ENCODE measurements around the gene FAM131B.

The FAM131B gene
- long read RNA-seq = 0 reads

- H3K4me3 ChIP-seq (replicated peaks; ENCODE audit: insufficient read depth, low read length) = peak within 1 kb of the TSS; percentile 49
- peaks cover 39% of the 10 kb centered on the region for H3K27me3 ChIP-seq (ENCODE audit: insufficient read depth, poor library complexity, severe bottlenecking)
- TF ChIP-seq GABPA (IDR thresholded peaks at IDR 0.05; ENCODE audit: low read depth) = no peak
- no peak for TF ChIP-seq CTCF (IDR thresholded peaks at IDR 0.05; ENCODE audit: insufficient read depth, low read length)
- no peak for TF ChIP-seq POLR2AphosphoS5 (IDR thresholded peaks at IDR 0.05; ENCODE audit: low read depth)
- no peak for TF ChIP-seq SPI1 (IDR thresholded peaks at IDR 0.05; ENCODE audit: borderline replicate concordance, low read depth)
- TF ChIP-seq REST (IDR thresholded peaks at IDR 0.05; ENCODE audit: insufficient replicate concordance, low read depth) = no peak
- no peak within 1 kb of the TSS for H3K27ac ChIP-seq (replicated peaks)
- no peak for DNase-seq (ENCODE audit: low read depth in 1 of 2, low spot score in 1 of 2)
Observed at GRCh38 chr7:143362131-143363015, at the start of gene FAM131B. Gene FAM131B (minus strand): TSS chr7:143362713. CDS start chr7:143362603, 110 bp downstream.

- Histone ChIP-seq H3K27ac (replicated peaks) (no peak overlapping the region; the same call in 1 of the 2 replicates), H3K27me3 (ENCODE audit: insufficient read depth, poor library complexity, severe bottlenecking) (no peaks in the 10 kb centered on the region), H3K4me3 (replicated peaks; ENCODE audit: insufficient read depth, low read length) (no peak overlapping the region)
- peak in 1 of 2 experiments; percentile 17 for DNase-seq (ENCODE audit: low read depth in 1 of 2, low spot score in 1 of 2)
- TF ChIP-seq CTCF (IDR thresholded peaks at IDR 0.05; ENCODE audit: insufficient read depth, low read length) = no peak
- no peak for TF ChIP-seq REST (IDR thresholded peaks at IDR 0.05; ENCODE audit: insufficient replicate concordance, low read depth)
- no peak for TF ChIP-seq GABPA (IDR thresholded peaks at IDR 0.05; ENCODE audit: low read depth)
- no peak for TF ChIP-seq POLR2AphosphoS5 (IDR thresholded peaks at IDR 0.05; ENCODE audit: low read depth)
- no peak for TF ChIP-seq SPI1 (IDR thresholded peaks at IDR 0.05; ENCODE audit: borderline replicate concordance, low read depth)
Observed at GRCh38 chr7:143411976-143412708, 49.6 kb upstream of the FAM131B start.

- TF ChIP-seq CTCF (IDR thresholded peaks at IDR 0.05; ENCODE audit: insufficient read depth, low read length) = no peak
- TF ChIP-seq SPI1 (IDR thresholded peaks at IDR 0.05; ENCODE audit: borderline replicate concordance, low read depth) = peak; percentile 48; the same call in 1 of the 2 replicates
- peak; percentile 56; the same call in 1 of the 2 replicates for TF ChIP-seq POLR2AphosphoS5 (IDR thresholded peaks at IDR 0.05; ENCODE audit: low read depth)
- peak overlapping the region; percentile 11; the same call in 1 of the 2 replicates for H3K4me3 ChIP-seq (replicated peaks; ENCODE audit: insufficient read depth, low read length)
- DNase-seq (ENCODE audit: low read depth in 1 of 2, low spot score in 1 of 2) = peak; percentile 73 to 75
- peak overlapping the region; percentile 69 for H3K27ac ChIP-seq (replicated peaks)
- H3K27me3 ChIP-seq (ENCODE audit: insufficient read depth, poor library complexity, severe bottlenecking) = no peaks in the 10 kb centered on the region
Observed at GRCh38 chr7:143410521-143411004, 48.0 kb upstream of the FAM131B start.
